Measurements from ENCODE around the gene USP49.
"Not testable (repeated sequence)": the region's sequence is repeated elsewhere in the genome, so short reads cannot be mapped to it uniquely, and the experiment has no call there.

USP49 gene

GRCh38 chr6:41871691-41872090 lies 23.5 kb downstream of the USP49 start:
- DNase-seq, result no peak

GRCh38 chr6:41859356-41859755 lies 35.8 kb downstream of the USP49 start:
- no peak for DNase-seq

- DNase-seq, result no peak
Observed at GRCh38 chr6:41858703-41859102, 36.5 kb downstream of the USP49 start.

- DNase-seq, result no peak
Observed at GRCh38 chr6:41850861-41851260, 44.3 kb downstream of the USP49 start.

- no peak for DNase-seq
Observed at GRCh38 chr6:41846666-41847237, 48.4 kb downstream of the USP49 start.

GRCh38 chr6:41843178-41843577 lies 52.0 kb downstream of the USP49 start:
- DNase-seq, result no peak

GRCh38 chr6:41840326-41840725 lies 54.8 kb downstream of the USP49 start:
- DNase-seq, result no peak

- DNase-seq, result no peak
Observed at GRCh38 chr6:41836660-41837052, 58.5 kb downstream of the USP49 start.

- DNase-seq, result no peak
Observed at GRCh38 chr6:41836022-41836659, 59.0 kb downstream of the USP49 start.

GRCh38 chr6:41832263-41832662 lies 62.9 kb downstream of the USP49 start:
- no peak for DNase-seq

- no peak for DNase-seq
Observed at GRCh38 chr6:41826343-41827022, 68.7 kb downstream of the USP49 start.

- DNase-seq, result no peak
Observed at GRCh38 chr6:41824571-41825569, 70.3 kb downstream of the USP49 start.

GRCh38 chr6:41823178-41823577 lies 72.0 kb downstream of the USP49 start:
- DNase-seq, result no peak

- DNase-seq, result no peak
Observed at GRCh38 chr6:41822021-41822420, 73.2 kb downstream of the USP49 start.

- no peak for DNase-seq
Observed at GRCh38 chr6:41821266-41821665, 73.9 kb downstream of the USP49 start.

- no peak for DNase-seq
Observed at GRCh38 chr6:41818271-41819054, 76.7 kb downstream of the USP49 start.

- no peak for DNase-seq
Observed at GRCh38 chr6:41815587-41815986, 79.6 kb downstream of the USP49 start.

GRCh38 chr6:41814629-41815028 lies 80.5 kb downstream of the USP49 start:
- DNase-seq, result no peak

GRCh38 chr6:41813956-41814355 lies 81.2 kb downstream of the USP49 start:
- DNase-seq, result no peak

GRCh38 chr6:41813469-41813868 lies 81.7 kb downstream of the USP49 start:
- DNase-seq, result no peak

GRCh38 chr6:41811946-41812345 lies 83.2 kb downstream of the USP49 start:
- not testable (repeated sequence) for DNase-seq

- DNase-seq, result no peak
Observed at GRCh38 chr6:41811095-41811494, 84.1 kb downstream of the USP49 start.

Data from cerebellar nuclear complex (tissue), 1 donor.